Raji (cell line): ENCODE results near the gene TBX15.

Source experiments
- POLR2A ChIP-seq: IDR thresholded peaks from 2 replicates; pipeline ENCODE4 v1.6.1; 2011; ENCODE audit warnings: low read depth, low read length, control low read depth; ENCODE audit not compliant: insufficient read depth

The TBX15 gene

DNA sequence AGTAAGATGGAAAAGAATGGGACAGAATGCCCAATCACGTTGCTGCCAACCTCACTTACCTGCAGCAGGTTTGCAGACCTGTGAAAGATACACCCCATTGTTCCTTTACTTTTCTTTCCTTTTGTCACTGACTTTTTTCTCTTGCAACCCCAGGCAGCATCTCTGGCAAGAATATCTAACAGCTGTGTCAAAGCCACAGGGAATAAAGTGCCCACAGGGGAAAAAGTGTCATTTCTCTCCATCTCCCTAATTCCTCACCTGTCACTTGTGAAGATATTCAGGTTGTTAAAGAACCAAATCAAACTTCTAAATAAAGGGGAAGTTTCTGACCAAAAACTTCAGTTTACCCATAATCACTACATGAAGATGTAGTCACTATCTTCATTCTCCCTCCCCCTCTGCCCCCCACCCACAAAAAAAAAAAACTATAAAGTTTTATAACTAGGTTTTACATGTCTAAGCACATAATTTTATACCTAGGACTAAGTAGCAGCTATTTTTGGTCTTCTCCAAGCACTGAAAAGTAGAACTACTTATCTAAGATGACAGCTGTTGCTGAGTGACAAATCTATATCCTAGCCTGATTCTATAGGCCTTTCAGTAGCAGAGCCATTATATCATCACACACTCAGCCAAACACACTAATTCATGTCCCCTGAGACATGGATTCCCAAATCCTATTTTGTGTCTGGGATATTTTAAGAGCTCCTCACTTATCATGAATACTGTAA, 54.9 kb downstream of the TBX15 start:
- no peak for TF ChIP-seq POLR2A

DNA sequence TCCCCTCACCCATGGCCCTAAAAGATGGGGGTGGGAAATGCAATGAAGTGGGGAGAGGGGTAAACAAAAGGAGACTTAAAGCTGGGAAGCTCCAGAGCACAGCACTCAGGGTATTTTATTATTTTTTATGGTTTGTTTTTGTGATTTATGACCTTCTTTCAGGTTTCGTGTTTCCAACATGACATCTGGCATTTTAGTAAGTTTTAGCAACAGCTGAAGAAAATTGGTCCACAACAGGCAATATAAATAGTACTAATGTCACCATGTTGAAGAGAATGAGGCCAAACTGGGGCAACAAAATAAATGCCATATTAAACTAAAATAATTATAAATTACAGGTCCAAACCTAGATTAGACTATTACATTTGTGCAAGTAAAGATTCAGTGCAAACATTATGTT, 56.3 kb downstream of the TBX15 start:
- TF ChIP-seq POLR2A = no peak

DNA sequence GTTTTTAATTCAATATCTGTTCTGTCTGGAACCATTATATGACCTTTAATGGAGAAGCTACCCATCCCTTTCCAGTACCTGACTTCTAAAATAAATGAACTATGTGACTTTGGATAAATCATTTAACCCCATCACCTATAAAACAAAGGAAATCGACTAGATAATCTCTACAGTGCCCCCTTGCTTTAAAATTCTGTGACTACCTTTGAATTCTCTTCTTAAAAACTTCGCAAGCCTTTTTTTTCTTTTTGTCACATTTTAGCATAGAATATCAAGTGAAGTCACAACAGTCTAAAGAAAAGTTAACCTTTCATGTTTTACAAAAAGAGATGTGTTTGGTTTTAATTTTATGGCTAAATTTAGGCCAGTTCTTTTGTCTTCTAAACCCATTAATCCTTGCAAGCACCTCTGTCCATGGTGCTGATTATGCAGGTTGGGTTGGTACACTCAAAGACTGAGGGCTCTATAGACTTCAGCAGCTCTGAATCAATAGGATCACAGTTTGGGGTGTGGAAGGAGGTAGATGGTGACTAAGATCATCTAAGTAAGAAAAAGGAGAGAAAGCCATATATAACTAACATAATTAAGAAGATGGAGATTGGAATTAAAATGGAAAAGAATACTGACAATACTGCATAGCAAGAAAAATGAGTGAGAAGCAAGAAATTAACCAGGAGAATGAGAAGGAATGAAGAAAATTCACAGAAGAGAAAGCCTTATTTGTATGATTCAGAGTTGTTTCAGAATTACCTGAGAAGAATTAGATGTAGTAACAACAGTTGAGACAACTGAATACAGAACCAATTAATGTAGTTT, 59.2 kb downstream of the TBX15 start:
- no peak for TF ChIP-seq POLR2A

DNA sequence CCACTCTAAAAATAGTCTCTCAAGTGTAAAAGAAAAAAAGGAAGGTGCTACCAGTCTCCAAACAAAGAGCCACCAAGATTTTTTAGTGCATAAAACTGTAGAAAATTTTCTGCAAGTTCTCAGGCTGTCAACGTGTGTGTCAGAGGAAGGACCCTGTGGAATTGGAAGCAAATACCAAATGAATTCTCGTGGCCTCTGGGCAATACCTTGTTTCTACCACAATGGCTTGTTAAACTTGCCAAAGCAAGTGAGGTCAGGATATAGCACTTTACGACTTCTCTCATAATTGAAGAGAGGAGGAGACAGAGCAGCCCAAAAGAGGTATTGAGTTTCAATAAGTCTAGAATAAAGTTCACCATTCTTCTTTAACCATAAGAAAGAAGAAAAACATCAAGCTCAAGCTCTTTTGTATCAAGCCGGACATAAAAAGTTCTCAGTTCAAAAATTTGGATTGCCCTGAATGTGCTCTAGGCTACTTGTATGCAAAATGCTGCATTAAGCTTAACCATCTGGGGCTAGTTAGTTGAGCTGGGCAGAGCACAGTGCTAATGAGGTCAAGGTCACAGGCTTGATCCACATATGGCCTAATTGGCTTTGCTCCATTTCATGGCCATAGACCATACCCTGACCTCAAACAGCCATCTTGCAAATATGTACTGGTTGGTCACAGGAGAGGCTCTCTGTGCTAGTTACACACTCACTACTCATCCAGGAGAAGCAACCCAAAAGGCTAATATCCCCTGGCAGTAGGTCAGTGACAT, 60.5 kb downstream of the TBX15 start:
- no peak for TF ChIP-seq POLR2A

DNA sequence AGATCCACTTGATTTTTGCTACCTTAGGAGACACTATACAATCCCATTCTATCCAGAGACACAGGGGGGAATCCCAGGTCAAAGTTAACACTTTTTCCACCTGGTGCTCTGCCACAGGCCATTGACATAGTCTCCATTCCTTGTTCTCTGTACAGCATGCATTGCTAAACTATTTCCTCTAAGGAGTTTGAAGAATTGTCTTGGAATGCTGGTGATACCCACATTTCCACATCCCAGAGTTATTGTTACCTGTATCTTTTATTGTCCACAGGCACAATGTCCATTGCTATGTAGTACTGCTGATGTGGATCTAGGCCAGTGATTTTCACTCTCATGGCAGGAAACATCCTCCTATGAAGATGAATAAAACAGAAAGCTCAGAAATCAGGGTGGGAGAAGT, 61.9 kb downstream of the TBX15 start:
- TF ChIP-seq POLR2A = no peak

DNA sequence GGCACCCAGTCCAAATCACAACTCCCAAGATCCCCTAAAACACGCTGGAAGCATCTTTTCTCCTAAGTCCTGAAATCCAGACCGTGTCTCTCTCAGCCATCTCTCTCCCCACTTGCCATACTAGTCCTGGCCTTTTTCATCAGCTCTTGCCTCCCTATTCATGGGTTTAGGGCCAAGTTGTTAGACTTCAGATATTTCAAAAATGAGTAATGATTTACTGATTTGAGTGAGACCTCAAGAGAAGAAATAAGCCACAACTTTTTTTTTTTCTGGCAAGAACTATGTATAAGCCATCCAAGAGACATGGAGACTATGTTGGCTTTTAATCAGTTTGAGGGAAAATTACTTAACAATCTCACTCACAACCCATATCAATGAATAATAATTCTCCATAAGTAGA, 62.5 kb downstream of the TBX15 start:
- no peak for TF ChIP-seq POLR2A

DNA sequence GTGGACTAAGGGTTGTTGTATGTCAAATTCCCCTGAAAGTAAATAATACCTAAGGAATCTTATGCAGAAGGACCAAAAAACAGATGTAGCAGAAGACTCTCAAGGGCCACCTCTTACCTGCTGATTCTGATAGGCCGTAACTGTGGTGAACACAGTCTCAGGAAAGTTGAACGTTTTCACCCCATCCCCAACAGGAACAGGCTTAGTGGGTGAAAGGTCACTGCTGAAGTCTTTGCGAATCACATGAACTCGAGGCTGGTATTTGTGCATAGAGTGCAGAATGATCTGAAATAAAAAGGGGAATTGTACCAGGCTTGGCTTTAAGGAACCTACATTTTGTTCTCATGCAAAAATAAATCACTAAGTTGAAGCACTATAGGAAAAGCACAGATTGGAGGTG, 64.8 kb downstream of the TBX15 start:
- no peak for TF ChIP-seq POLR2A

DNA sequence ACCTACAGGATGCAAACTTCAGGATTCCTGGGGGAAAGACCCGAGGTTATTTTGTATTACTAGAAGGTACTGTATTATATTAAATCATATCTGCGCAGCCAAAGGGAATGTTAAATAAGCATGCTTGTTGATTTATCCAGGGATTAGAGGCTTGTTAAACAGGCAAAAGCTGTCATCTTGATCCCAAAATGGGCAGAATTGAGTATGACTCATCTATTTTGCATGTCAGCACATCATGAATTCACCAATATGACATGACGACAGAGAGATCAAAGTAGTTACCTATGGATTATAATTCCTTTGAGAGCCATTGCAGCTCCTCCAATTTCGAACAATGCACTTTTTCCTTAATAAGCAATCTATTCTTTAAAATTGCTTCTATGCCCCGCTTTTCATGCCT, 66.1 kb downstream of the TBX15 start:
- TF ChIP-seq POLR2A = no peak

DNA sequence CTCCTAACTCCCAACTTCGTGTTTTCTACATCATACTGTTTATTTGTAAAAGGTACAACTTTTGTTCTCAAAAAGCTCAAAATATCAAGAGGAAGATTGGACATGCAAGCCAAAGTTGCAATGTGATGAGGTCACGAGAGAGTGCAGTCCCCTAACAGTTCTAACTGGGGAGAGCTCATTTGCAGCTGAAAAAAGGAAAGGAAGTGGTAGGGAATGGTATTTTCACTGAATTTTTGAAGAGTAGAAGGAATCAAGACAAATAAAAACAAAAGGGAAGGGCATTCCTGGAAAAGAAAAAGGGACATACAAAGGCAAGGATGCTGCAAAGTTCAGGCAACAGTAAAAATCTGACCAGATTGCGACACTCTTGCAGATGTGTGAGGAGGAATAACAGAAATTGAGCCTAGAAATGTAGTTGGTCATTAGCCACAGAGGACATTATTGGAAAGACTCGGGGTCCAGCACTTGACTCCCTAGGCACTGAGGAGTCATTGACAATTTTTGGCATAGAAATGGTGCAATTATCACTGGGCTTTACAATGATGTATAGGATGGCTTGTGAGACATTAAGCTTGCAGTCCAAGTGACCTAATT, 67.9 kb downstream of the TBX15 start:
- TF ChIP-seq POLR2A = no peak

DNA sequence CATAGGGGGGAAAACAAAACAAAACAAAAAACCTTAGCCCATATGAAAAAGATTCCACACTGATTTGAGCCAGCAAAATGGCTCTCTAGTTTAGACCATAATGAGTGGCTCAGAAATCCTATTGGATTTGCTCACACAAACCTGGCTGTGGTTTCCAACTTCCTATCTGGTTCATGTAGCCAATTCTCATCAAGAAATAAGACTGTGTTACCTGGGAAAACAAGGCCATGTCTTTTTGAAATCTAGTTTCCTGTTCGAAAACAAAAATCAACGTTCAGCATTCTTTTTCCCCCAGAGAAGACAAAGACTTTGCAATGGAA, 69.2 kb downstream of the TBX15 start:
- TF ChIP-seq POLR2A = no peak

DNA sequence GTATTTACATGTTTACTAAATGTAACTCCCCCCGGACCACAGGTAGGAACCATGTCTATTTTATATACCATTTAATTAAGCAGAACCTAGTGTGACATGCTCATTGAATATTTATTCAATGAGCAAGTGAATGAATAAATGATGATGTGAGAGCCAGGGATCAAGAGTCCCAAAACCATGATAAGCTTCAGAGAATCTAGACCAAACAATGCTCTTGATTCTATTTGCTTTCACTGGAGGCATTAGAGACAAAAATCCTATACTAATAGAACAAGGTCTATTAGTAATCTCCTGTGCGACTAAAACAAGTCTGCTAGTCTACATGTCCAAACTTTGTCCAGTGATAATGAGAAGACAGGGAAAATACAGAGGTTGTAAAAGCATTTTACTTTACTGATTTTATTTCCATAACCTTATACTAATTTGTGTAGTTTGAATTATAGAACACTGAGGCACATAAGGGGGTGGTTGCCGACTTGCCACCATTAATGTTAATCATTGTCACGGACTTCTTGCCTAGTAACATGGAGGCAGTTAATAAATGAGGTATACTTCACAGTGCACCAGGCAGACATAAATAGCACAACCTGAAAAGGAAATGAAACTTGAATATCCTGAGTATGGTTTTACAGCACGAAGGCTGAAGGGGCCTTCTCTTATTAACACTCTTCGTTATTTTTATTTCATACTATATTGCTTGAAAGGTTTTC, 69.8 kb downstream of the TBX15 start:
- no peak for TF ChIP-seq POLR2A

DNA sequence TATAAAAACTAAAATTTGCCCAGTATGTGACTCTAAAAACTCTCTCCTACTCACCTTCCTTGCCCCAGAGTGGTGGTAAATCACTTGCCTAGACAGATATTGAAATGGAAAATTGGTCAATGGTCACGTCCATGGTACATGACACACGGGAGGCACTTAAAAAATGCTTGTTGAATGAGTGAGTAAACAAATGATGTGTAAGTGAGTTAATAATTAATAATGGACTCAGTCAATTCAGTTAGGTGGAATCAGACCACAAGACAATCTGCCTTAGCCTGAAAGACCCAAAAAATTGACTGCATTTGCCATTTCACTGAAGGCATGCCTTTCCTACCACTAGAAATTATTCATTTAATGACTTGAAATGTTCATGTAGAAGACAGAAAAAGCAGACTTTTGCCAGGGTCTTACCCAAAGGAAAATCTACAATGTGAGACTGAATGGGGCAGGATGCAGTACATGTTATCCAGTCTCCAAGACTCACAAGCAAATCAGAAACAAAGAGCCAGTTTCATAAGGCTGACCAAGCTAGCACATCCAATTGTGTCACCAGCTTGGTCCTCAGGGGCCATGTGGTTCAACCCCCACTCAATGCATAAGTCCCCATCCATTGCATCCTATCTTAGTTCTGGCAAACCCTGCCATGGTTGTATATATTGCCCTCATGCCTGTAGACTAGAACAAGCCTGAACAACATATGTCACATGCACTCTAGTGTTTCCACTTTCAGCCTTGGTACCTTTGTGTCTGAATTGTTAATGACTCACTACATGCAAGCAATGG, 73.6 kb downstream of the TBX15 start:
- no peak for TF ChIP-seq POLR2A

DNA sequence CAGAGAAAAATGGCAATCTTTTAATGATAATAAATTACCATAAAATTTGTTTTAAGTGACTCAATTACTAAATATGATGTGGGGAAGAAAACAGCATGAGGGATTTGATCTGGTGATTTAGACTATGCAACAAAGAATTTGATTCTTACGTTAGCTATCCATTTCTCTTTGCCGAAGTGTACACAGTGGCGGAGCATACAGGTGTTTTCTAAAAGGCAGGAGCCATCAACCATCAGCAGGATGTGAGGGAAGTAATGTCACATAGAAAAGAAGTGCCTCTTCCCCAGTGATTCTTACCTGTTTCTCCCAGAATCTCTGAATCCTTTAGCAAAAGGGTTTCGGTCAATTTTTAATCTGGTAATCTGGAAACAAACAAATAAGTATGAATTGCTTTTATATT, 74.3 kb downstream of the TBX15 start:
- no peak for TF ChIP-seq POLR2A

DNA sequence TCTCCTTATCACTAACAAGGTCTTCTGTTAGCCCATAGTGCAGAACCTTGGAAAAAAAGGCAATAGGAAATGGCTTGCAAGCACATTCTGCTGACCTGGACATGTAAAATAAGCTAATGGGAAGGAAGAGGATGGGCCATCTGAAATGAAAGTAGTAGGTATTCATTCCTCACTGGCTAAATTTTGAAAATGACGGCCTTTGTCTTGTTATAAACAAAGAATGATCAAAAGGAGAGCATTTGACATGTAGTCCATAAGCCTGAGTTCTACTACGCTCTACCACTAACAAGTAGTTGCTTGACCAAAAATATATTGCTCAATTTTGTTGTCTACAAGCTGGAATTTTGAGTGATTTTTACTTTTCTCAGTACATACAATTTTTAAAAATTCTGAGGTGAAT, 75.6 kb downstream of the TBX15 start:
- TF ChIP-seq POLR2A = no peak

DNA sequence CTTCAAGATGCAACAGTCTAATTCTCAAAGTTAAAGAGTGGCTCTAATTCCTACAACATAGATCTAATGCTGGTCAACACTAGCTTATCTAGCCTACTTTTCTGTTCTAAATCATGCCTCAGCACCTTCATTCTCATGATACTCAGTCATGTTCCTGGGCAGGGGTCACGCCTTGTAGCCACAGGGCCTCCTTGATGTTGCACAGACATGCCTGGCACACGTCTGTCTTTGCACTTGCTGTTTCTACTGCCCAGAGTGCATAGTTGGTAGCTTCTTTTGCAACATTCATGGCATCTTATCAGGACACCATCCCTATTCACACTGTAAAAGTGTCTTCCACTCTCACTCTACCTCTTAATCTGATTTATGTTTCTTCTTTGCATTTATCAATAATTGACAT, 76.6 kb downstream of the TBX15 start:
- no peak for TF ChIP-seq POLR2A

DNA sequence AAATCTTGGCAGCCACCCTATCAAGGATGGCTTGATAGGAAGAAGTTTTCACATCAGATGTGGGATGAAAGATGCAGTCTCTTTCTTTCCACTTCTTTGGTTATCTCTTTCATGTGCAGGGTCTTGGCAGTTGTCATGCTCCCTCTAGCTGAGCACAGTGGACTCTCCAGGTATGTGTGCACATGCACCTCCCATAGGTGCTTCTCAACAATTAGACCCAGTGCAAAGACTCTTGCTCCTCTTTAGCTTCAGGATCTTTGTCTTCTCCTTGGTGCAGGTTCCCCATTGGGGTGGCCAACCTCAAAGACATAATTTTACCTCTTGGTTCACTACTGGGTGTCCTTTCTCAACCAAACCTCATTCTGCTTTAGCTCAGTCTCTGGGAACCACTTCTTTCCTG, 80.7 kb downstream of the TBX15 start:
- no peak for TF ChIP-seq POLR2A
